HepG2 (cell line): ENCODE data around the gene ZNF414. TPM values are rescaled to one million over a fixed set of nuclear protein-coding genes. Genes with fewer than 3 reads are reported as not detected.
A peak's percentile ranks its signal among the peaks of the same experiment; 100 is the strongest.

Experiments used
- CAMTA2 ChIP-seq: sonication (generic); formaldehyde crosslinking; IDR thresholded peaks from 2 replicates; pipeline ENCODE4 v1.4.0; 2020; ENCODE audit warnings: mild to moderate bottlenecking, missing genetic modification reagents, borderline replicate concordance
- FLYWCH1 ChIP-seq: sonication (generic); formaldehyde crosslinking; IDR thresholded peaks from 2 replicates; pipeline ENCODE4 v1.8.1; 2023; ENCODE audit warnings: mild to moderate bottlenecking, missing genetic modification reagents
- FOXA1 ChIP-seq, 2 experiments: fragments of 450-650 bp in 1 of 2; sonication (generic) in 1 of 2; formaldehyde crosslinking in 1 of 2; IDR thresholded peaks; 2 replicates each; pipeline versions ENCODE4 v1.4.0 to v1.6.1; 2016 to 2020; ENCODE audit warnings: missing genetic modification reagents in 1 of 2
- GATAD1 ChIP-seq: IDR thresholded peaks from 2 replicates; pipeline ENCODE4 v1.6.1; 2016; ENCODE audit warnings: missing genetic modification reagents, missing compliant biosample characterization
- HDAC6 ChIP-seq: fragments of 200-600 bp; sonication (generic); IDR thresholded peaks from 2 replicates; pipeline ENCODE4 v1.7.0; 2017; ENCODE audit warnings: mild to moderate bottlenecking, antibody characterized with exemption, low read length, low read depth
- HNRNPH1 ChIP-seq: fragments of 200-400 bp; formaldehyde crosslinking; optimal IDR thresholded peaks from 2 replicates; pipeline ENCODE3; 2017; ENCODE audit warnings: mild to moderate bottlenecking, low read depth, low read length
- JUND ChIP-seq: sonication (generic); formaldehyde crosslinking; IDR thresholded peaks from 2 replicates; pipeline ENCODE4 v1.8.0; 2022; ENCODE audit warnings: mild to moderate bottlenecking, missing genetic modification reagents
- MAZ ChIP-seq, 2 experiments: sonication (generic) in 1 of 2; formaldehyde crosslinking in 1 of 2; IDR thresholded peaks; 2 replicates each; pipeline versions ENCODE4 v1.5.0 to v1.6.1; 2012 to 2020; ENCODE audit warnings: low read depth in 2 of 2, mild to moderate bottlenecking in 2 of 2, borderline replicate concordance in 1 of 2, improper control_type of control experiment in 1 of 2, low read length in 1 of 2, missing genetic modification reagents in 1 of 2, moderate library complexity in 1 of 2
- MTF1 ChIP-seq: sonication (generic); formaldehyde crosslinking; IDR thresholded peaks from 2 replicates; pipeline ENCODE4 v1.5.0; 2020; ENCODE audit warnings: missing genetic modification reagents
- PAX8 ChIP-seq: sonication (generic); formaldehyde crosslinking; IDR thresholded peaks from 2 replicates; pipeline ENCODE4 v1.8.0; 2022; ENCODE audit warnings: mild to moderate bottlenecking, missing genetic modification reagents, borderline replicate concordance
- PITX1 ChIP-seq: sonication (generic); formaldehyde crosslinking; IDR thresholded peaks from 2 replicates; pipeline ENCODE4 v1.5.1; 2020; ENCODE audit warnings: mild to moderate bottlenecking, missing genetic modification reagents
- SAFB2 ChIP-seq: sonication (generic); formaldehyde crosslinking; IDR thresholded peaks from 2 replicates; pipeline ENCODE4 v1.5.1; 2020; ENCODE audit warnings: missing genetic modification reagents, low read depth, mild to moderate bottlenecking, borderline replicate concordance
- ZNF180 ChIP-seq: sonication (generic); formaldehyde crosslinking; IDR thresholded peaks from 2 replicates; pipeline ENCODE4 v1.4.0; 2020; ENCODE audit warnings: low read depth, missing genetic modification reagents, borderline replicate concordance
- ZNF24 ChIP-seq: fragments of 450-650 bp; IDR thresholded peaks from 2 replicates; pipeline ENCODE4 v1.6.1; 2017; ENCODE audit warnings: antibody characterized with exemption, mild to moderate bottlenecking
- ZNF530 ChIP-seq: sonication (generic); formaldehyde crosslinking; IDR thresholded peaks from 2 replicates; pipeline ENCODE4 v1.5.0; 2020; ENCODE audit warnings: low read depth, mild to moderate bottlenecking, missing genetic modification reagents
- ZNF614 ChIP-seq: IDR thresholded peaks from 2 replicates; pipeline ENCODE4 v1.6.1; 2018; ENCODE audit warnings: missing biosample characterization, missing genetic modification reagents, inconsistent platforms, borderline replicate concordance
- ZNF772 ChIP-seq: sonication (generic); formaldehyde crosslinking; IDR thresholded peaks from 2 replicates; pipeline ENCODE4 v1.5.0; 2020; ENCODE audit warnings: mild to moderate bottlenecking, missing genetic modification reagents
- ZNF782 ChIP-seq: sonication (generic); formaldehyde crosslinking; IDR thresholded peaks from 2 replicates; pipeline ENCODE4 v1.4.0; 2020; ENCODE audit warnings: missing genetic modification reagents, mild to moderate bottlenecking, borderline replicate concordance
- polyA plus RNA-seq, 8 experiments: library from polyadenylated mRNA; depleted of rRNA in 3 of 8; stranded (reverse) in 7 of 8; unstranded in 1 of 8; fragments of >200 nt; fragmentation: Illumina TruSeq in 4 of 8; extraction: Trizol in 4 of 8; gene quantifications; 2 replicates each; pipeline versions ENCODE4 v1.2.1 to v1.2.3, GENCODE V29; 2011 to 2016; ENCODE audit warnings: low read depth in 4 of 8, missing spikeins in 1 of 8, mixed read lengths in 1 of 8; ENCODE audit not compliant: insufficient read depth in 1 of 8
- total RNA-seq, 5 experiments: library from RNA; depleted of rRNA; stranded (reverse); fragments of >200 nt; fragmentation: Illumina TruSeq; extraction: Trizol; gene quantifications; 2 replicates each; pipeline ENCODE4 v1.2.3, GENCODE V29; 2016; ENCODE audit warnings: low read depth in 1 of 5
- TF ChIP-seq, protein P1 (sequence below): sonication (generic); formaldehyde crosslinking; IDR thresholded peaks from 2 replicates; pipeline ENCODE4 v1.8.0; 2022; ENCODE audit warnings: missing genetic modification reagents, mild to moderate bottlenecking, inconsistent platforms, borderline replicate concordance
- TF ChIP-seq, protein P2 (sequence below): IDR thresholded peaks from 2 replicates; pipeline ENCODE4 v1.6.1; 2016; ENCODE audit warnings: low read depth, missing genetic modification reagents, missing compliant biosample characterization
- TF ChIP-seq, protein P3 (sequence below): sonication (generic); formaldehyde crosslinking; IDR thresholded peaks from 2 replicates; pipeline ENCODE4 v1.8.1; 2023; ENCODE audit warnings: missing genetic modification reagents, inconsistent platforms, borderline replicate concordance

Gene ZNF414
- total and polyA plus RNA-seq, 2 of the 13 experiments (the other 11 are each of a cell fraction or from before 2014, with no cell fraction given) = 2.5 to 4.0 TPM

DNA sequence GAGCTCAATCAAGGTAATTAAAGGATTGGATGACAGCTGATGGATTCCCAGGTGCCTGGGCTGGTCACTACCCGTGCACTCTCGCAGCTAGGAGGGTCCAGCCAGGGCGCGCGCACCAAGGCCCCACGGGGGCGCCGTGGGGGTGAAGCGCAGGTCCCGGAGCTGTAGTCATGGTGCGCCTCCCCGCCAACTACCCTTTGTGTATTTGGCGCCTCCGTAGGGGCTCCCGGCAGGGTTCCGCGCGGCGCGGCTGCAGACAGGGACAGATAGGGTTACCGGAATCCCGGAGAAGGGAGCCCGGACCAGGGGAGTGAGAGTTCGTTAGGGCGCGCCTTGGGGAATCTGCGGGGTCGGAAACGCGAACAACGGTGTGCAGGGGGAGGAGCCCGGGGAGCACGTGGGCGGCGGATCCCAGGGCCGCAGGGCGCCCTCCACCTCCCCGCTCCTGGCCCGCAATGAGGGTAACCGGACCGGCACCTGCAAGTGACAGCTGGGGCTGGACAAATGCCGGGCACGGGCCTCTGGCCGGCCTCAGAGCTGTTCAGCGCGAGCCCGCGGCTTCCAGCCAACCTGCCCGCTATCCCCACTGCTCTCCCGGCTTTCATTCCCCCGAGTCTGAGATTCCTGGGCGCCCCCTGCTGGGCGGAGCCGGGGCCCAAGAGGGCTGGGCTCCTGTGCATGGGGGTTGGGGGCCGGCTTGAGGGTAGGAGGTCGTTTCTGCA is 8.1 kb downstream of the ZNF414 start (continued):
- TF ChIP-seq ZNF614 (CRISPR knock-in tag) (0 out of 2 replicates have a peak, but pooled peaks have one; percentile 29), PITX1 (CRISPR knock-in tag) (peak; percentile 53; the same call in 1 of the 2 replicates), FLYWCH1 (CRISPR knock-in tag) (no peak), PAX8 (CRISPR knock-in tag) (no peak), ZNF180 (CRISPR knock-in tag) (no peak), ZNF530 (no peak), HDAC6 (no peak), CAMTA2 (CRISPR knock-in tag) (0 out of 2 replicates have a peak, but pooled peaks have one; percentile 50), ZNF782 (CRISPR knock-in tag) (0 out of 2 replicates have a peak, but pooled peaks have one; percentile 44), JUND (CRISPR knock-in tag) (no peak), ZNF772 (CRISPR knock-in tag) (peak; percentile 83), GATAD1 (CRISPR knock-in tag) (no peak), MAZ (IDR thresholded peaks at IDR 0.05; ENCODE audit: borderline replicate concordance, low read depth, low read length) (0 out of 2 replicates have a peak, but pooled peaks have one; percentile 28), MAZ (CRISPR knock-in tag; IDR thresholded peaks at IDR 0.05; ENCODE audit: low read depth) (no peak; the same call in 1 of the 2 replicates), FOXA1 (IDR thresholded peaks at IDR 0.05) (no peak), FOXA1 (CRISPR knock-in tag; IDR thresholded peaks at IDR 0.05) (no peak), SAFB2 (0 out of 2 replicates have a peak, but pooled peaks have one; percentile 67), HNRNPH1 (no peak), MTF1 (CRISPR knock-in tag) (no peak), ZNF24 (no peak)
- TF ChIP-seq, protein P1, sequence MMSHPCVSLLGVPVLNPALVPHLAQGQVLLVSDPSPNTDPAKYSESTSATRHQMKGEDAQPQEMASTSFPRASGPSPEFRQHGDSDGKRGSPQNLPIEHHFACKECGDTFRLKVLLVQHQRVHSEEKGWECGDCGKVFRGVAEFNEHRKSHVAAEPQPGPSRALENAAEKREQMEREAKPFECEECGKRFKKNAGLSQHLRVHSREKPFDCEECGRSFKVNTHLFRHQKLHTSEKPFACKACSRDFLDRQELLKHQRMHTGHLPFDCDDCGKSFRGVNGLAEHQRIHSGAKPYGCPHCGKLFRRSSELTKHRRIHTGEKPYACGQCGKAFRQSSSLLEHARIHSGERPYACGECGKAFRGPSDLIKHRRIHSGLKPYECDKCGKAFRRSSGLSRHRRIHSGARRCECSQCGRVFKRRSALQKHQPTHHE = no peak
- TF ChIP-seq, protein P2, sequence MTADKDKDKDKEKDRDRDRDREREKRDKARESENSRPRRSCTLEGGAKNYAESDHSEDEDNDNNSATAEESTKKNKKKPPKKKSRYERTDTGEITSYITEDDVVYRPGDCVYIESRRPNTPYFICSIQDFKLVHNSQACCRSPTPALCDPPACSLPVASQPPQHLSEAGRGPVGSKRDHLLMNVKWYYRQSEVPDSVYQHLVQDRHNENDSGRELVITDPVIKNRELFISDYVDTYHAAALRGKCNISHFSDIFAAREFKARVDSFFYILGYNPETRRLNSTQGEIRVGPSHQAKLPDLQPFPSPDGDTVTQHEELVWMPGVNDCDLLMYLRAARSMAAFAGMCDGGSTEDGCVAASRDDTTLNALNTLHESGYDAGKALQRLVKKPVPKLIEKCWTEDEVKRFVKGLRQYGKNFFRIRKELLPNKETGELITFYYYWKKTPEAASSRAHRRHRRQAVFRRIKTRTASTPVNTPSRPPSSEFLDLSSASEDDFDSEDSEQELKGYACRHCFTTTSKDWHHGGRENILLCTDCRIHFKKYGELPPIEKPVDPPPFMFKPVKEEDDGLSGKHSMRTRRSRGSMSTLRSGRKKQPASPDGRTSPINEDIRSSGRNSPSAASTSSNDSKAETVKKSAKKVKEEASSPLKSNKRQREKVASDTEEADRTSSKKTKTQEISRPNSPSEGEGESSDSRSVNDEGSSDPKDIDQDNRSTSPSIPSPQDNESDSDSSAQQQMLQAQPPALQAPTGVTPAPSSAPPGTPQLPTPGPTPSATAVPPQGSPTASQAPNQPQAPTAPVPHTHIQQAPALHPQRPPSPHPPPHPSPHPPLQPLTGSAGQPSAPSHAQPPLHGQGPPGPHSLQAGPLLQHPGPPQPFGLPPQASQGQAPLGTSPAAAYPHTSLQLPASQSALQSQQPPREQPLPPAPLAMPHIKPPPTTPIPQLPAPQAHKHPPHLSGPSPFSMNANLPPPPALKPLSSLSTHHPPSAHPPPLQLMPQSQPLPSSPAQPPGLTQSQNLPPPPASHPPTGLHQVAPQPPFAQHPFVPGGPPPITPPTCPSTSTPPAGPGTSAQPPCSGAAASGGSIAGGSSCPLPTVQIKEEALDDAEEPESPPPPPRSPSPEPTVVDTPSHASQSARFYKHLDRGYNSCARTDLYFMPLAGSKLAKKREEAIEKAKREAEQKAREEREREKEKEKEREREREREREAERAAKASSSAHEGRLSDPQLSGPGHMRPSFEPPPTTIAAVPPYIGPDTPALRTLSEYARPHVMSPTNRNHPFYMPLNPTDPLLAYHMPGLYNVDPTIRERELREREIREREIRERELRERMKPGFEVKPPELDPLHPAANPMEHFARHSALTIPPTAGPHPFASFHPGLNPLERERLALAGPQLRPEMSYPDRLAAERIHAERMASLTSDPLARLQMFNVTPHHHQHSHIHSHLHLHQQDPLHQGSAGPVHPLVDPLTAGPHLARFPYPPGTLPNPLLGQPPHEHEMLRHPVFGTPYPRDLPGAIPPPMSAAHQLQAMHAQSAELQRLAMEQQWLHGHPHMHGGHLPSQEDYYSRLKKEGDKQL (CRISPR knock-in tag) = no peak
- TF ChIP-seq, protein P3, sequence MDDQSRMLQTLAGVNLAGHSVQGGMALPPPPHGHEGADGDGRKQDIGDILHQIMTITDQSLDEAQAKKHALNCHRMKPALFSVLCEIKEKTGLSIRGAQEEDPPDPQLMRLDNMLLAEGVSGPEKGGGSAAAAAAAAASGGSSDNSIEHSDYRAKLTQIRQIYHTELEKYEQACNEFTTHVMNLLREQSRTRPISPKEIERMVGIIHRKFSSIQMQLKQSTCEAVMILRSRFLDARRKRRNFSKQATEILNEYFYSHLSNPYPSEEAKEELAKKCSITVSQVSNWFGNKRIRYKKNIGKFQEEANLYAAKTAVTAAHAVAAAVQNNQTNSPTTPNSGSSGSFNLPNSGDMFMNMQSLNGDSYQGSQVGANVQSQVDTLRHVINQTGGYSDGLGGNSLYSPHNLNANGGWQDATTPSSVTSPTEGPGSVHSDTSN = no peak
